ENCODE results near the gene SSR2. TPM values are rescaled to one million over a fixed set of nuclear protein-coding genes. Genes with fewer than 3 reads are reported as not detected.

The SSR2 gene
- total RNA-seq, 2 donors from 2014 or later: 193 TPM

- H3K27ac Mint-ChIP-seq: peak overlapping the region; percentile 61
- H3K27ac ChIP-seq (ENCODE audit: low read depth, low read length): peak overlapping the region; percentile 75
Observed at GRCh38 chr1:156069490-156070455, 49.0 kb upstream of the SSR2 start.

GRCh38 chr1:156067262-156067661, 46.5 kb upstream of the SSR2 start:
- peaks cover 32% of the 10 kb centered on the region for H3K36me3 Mint-ChIP-seq (ENCODE audit: low read depth)
- peaks cover 31% of the 10 kb centered on the region for H3K4me1 Mint-ChIP-seq
- DNase-seq: no peak
- H3K4me1 ChIP-seq (ENCODE audit: control insufficient read depth, insufficient read depth, low read length): peaks cover 2% of the 10 kb centered on the region
- H3K27me3 ChIP-seq (ENCODE audit: control insufficient read depth, insufficient read depth, low read length, poor library complexity, severe bottlenecking): no peaks in the 10 kb centered on the region
- no peak overlapping the region for H3K27ac Mint-ChIP-seq
- 81 to 100% methylated on average over 2 of the region's 2 CpGs for WGBS, 2 experiments (ENCODE audit: insufficient coverage in 1 of 2, insufficient read length in 1 of 2)
- no peak overlapping the region for H3K4me3 ChIP-seq (ENCODE audit: low read length)
- no peak overlapping the region for H3K4me3 Mint-ChIP-seq
- H3K27ac ChIP-seq (ENCODE audit: low read depth, low read length): no peak overlapping the region
- no peaks in the 10 kb centered on the region for H3K9me3 Mint-ChIP-seq
- no peak overlapping the region for H3K9ac ChIP-seq (ENCODE audit: extremely low read depth, low read length, poor library complexity, severe bottlenecking)
- H3K27me3 Mint-ChIP-seq (ENCODE audit: insufficient read depth): no peaks in the 10 kb centered on the region
- H3K9me3 ChIP-seq (ENCODE audit: control insufficient read depth, low read length): no peaks in the 10 kb centered on the region
- TF ChIP-seq CTCF (conservative IDR thresholded peaks at IDR 0.05): no peak
- H3K36me3 ChIP-seq (ENCODE audit: control insufficient read depth, insufficient read depth, low read length): peaks cover under 1% of the 10 kb centered on the region

More at GRCh38 chr1:156069490-156070455, 49.0 kb upstream of the SSR2 start:
- DNase-seq: no peak
- H3K9me3 ChIP-seq (ENCODE audit: control insufficient read depth, low read length): no peaks in the 10 kb centered on the region
- TF ChIP-seq CTCF (conservative IDR thresholded peaks at IDR 0.05): no peak
- Mint-ChIP-seq H3K4me1 (peaks cover 41% of the 10 kb centered on the region), H3K27me3 (ENCODE audit: insufficient read depth) (no peaks in the 10 kb centered on the region), H3K4me3 (no peak overlapping the region), H3K36me3 (ENCODE audit: low read depth) (peaks cover 43% of the 10 kb centered on the region), H3K9me3 (no peaks in the 10 kb centered on the region)
- peaks cover 8% of the 10 kb centered on the region for H3K4me1 ChIP-seq (ENCODE audit: control insufficient read depth, insufficient read depth, low read length)
- peaks cover 17% of the 10 kb centered on the region for H3K36me3 ChIP-seq (ENCODE audit: control insufficient read depth, insufficient read depth, low read length)
- 93 to 100% methylated on average over 2 to 3 of the region's 3 CpGs for WGBS, 2 experiments (ENCODE audit: insufficient coverage in 1 of 2, insufficient read length in 1 of 2)
- no peak overlapping the region for H3K9ac ChIP-seq (ENCODE audit: extremely low read depth, low read length, poor library complexity, severe bottlenecking)
- no peaks in the 10 kb centered on the region for H3K27me3 ChIP-seq (ENCODE audit: control insufficient read depth, insufficient read depth, low read length, poor library complexity, severe bottlenecking)
- no peak overlapping the region for H3K4me3 ChIP-seq (ENCODE audit: low read length)

- Histone ChIP-seq H3K9me3 (ENCODE audit: control insufficient read depth, low read length) (no peaks in the 10 kb centered on the region), H3K27me3 (ENCODE audit: control insufficient read depth, insufficient read depth, low read length, poor library complexity, severe bottlenecking) (no peaks in the 10 kb centered on the region), H3K36me3 (ENCODE audit: control insufficient read depth, insufficient read depth, low read length) (no peaks in the 10 kb centered on the region), H3K9ac (ENCODE audit: extremely low read depth, low read length, poor library complexity, severe bottlenecking) (no peak overlapping the region), H3K27ac (ENCODE audit: low read depth, low read length) (no peak overlapping the region), H3K4me3 (ENCODE audit: low read length) (no peak overlapping the region), H3K4me1 (ENCODE audit: control insufficient read depth, insufficient read depth, low read length) (peaks cover 2% of the 10 kb centered on the region)
- H3K9me3 Mint-ChIP-seq: no peaks in the 10 kb centered on the region
- WGBS, 2 experiments (ENCODE audit: insufficient coverage in 1 of 2, insufficient read length in 1 of 2): 77 to 78% methylated on average over 6 to 16 of the region's 16 CpGs
- H3K4me1 Mint-ChIP-seq: peaks cover 39% of the 10 kb centered on the region
- no peaks in the 10 kb centered on the region for H3K27me3 Mint-ChIP-seq (ENCODE audit: insufficient read depth)
- DNase-seq: no peak
- H3K27ac Mint-ChIP-seq: no peak overlapping the region
- H3K36me3 Mint-ChIP-seq (ENCODE audit: low read depth): peaks cover 32% of the 10 kb centered on the region
- no peak for TF ChIP-seq CTCF (conservative IDR thresholded peaks at IDR 0.05)
- no peak overlapping the region for H3K4me3 Mint-ChIP-seq
Observed at GRCh38 chr1:156065871-156066270, 45.1 kb upstream of the SSR2 start.

Measured in endodermal cell (in vitro differentiated cells).